PC-3 (cell line): ENCODE results near the gene CPVL. TPM values are rescaled to one million over a fixed set of nuclear protein-coding genes. Genes with fewer than 3 reads are reported as not detected.

Source experiments
- ATAC-seq: fragments of 200-7000 bp; cut with Tn5 transposase; 2 replicates; pipeline ENCODE4 v1.9.1; 2020; ENCODE audit warnings: mild to moderate bottlenecking, moderate library complexity
- BruUV-seq: library from RNA; stranded (reverse); fragments of 400-500 nt; replicated peaks from 2 replicates; lab custom pipeline; 2021; lab: Mats Ljungman, UMichigan
- CTCF ChIA-PET: fragments of 300-600 bp; sonication (Branson Sonifier 250); formaldehyde crosslinking; loops from one replicate; lab custom pipeline; 2022; ENCODE audit warnings: antibody characterized with exemption; lab: Charles Lee
- POLR2A ChIA-PET: fragments of 300-600 bp; sonication (Branson Sonifier 250); formaldehyde crosslinking; loops from one replicate; lab custom pipeline; 2022; ENCODE audit warnings: antibody characterized with exemption; ENCODE audit not compliant: unreplicated experiment; lab: Charles Lee
- DNase-seq: peaks from one replicate; pipeline ENCODE4 v3.0.0-alpha.2; 2015
- H2AFZ ChIP-seq: fragments of 300-600 bp; sonication (generic); 2 replicates; pipeline ENCODE4 v1.6.0; 2016; ENCODE audit warnings: antibody characterized with exemption, low read length
- H3F3A ChIP-seq: fragments of 300-600 bp; sonication (generic); one replicate; pipeline ENCODE4 v1.6.0; 2017; ENCODE audit warnings: antibody characterized with exemption, low read length, control low read depth, mild to moderate bottlenecking; ENCODE audit not compliant: unreplicated experiment
- H3K27ac ChIP-seq: fragments of 300-600 bp; sonication (generic); 2 replicates; pipeline ENCODE4 v1.5.1; 2016; ENCODE audit warnings: mild to moderate bottlenecking, low read length
- H3K27me3 ChIP-seq: fragments of 300-600 bp; sonication (generic); 2 replicates; pipeline ENCODE4 v1.6.1; 2016; ENCODE audit warnings: low read length, mixed read lengths
- H3K36me3 ChIP-seq: fragments of 300-600 bp; sonication (generic); 2 replicates; pipeline ENCODE4 v1.6.1; 2016; ENCODE audit warnings: low read depth, mixed run types, low read length, mixed read lengths
- H3K4me1 ChIP-seq: fragments of 300-600 bp; sonication (generic); 2 replicates; pipeline ENCODE4 v1.5.1; 2016; ENCODE audit warnings: low read length; ENCODE audit not compliant: insufficient read depth
- H3K4me2 ChIP-seq: fragments of 300-600 bp; sonication (generic); 2 replicates; pipeline ENCODE4 v1.6.0; 2016; ENCODE audit warnings: low read length
- H3K4me3 ChIP-seq: fragments of 300-600 bp; sonication (generic); 2 replicates; pipeline ENCODE4 v1.5.1; 2016; ENCODE audit warnings: mild to moderate bottlenecking, low read length, mixed read lengths
- H3K79me2 ChIP-seq: fragments of 300-600 bp; sonication (generic); 2 replicates; pipeline ENCODE4 v1.6.1; 2017; ENCODE audit warnings: low read length, mixed read lengths
- H3K9ac ChIP-seq: fragments of 300-600 bp; sonication (generic); 2 replicates; pipeline ENCODE4 v1.6.0; 2016; ENCODE audit warnings: mild to moderate bottlenecking, low read length
- H3K9me2 ChIP-seq: fragments of 300-600 bp; sonication (generic); replicated peaks from 2 replicates; pipeline ENCODE4 v1.6.1; 2016; ENCODE audit warnings: mixed run types, low read length, mixed read lengths
- H3K9me3 ChIP-seq: fragments of 300-600 bp; sonication (generic); 2 replicates; pipeline ENCODE4 v1.6.1; 2016; ENCODE audit warnings: low read length, mixed read lengths
- H4K20me1 ChIP-seq: fragments of 300-600 bp; sonication (generic); 2 replicates; pipeline ENCODE4 v1.6.1; 2016; ENCODE audit warnings: low read length, mixed read lengths
- CTCF ChIP-seq: fragments of 300-600 bp; sonication (generic); conservative IDR thresholded peaks from 2 replicates; pipeline ENCODE4 v1.5.1; 2017; ENCODE audit warnings: antibody characterized with exemption, low read depth, mild to moderate bottlenecking, low read length
- EZH2 ChIP-seq: fragments of 300-600 bp; sonication (generic); IDR thresholded peaks from one replicate; pipeline ENCODE4 v1.6.1; 2017; ENCODE audit warnings: antibody characterized with exemption, mild to moderate bottlenecking, low read length; ENCODE audit not compliant: unreplicated experiment
- EZH2phosphoT487 ChIP-seq: fragments of 300-600 bp; sonication (generic); IDR thresholded peaks from 2 replicates; pipeline ENCODE4 v1.6.1; 2018; ENCODE audit warnings: mild to moderate bottlenecking, antibody characterized with exemption, low read length, borderline replicate concordance
- intact Hi-C: fragments of 100-400 bp; cut with micrococcal nuclease; formaldehyde crosslinking; loops from 2 replicates; pipeline ENCODE4 v1.9.0; 2023
- total RNA-seq: library from RNA; depleted of rRNA; stranded (reverse); fragments of >200 nt; gene quantifications from 2 replicates; pipeline ENCODE4 v1.2.3, GENCODE V29; 2014

CPVL gene
- total RNA-seq, 1 experiment from 2014 or later = 14.7 TPM

- no peaks in the 10 kb centered on the region for H3F3A ChIP-seq
- H3K27me3 ChIP-seq = no peaks in the 10 kb centered on the region
- no peaks in the 10 kb centered on the region for H3K4me1 ChIP-seq
- H3K9me3 ChIP-seq = no peaks in the 10 kb centered on the region
- no peaks in the 10 kb centered on the region for H4K20me1 ChIP-seq
- intact Hi-C loops = no loop called here
- H2AFZ ChIP-seq = no peak overlapping the region
- TF ChIP-seq EZH2phosphoT487 (no peak), EZH2 (no peak), CTCF (no peak)
- no peaks in the 10 kb centered on the region for H3K79me2 ChIP-seq
- CTCF ChIA-PET = interaction anchor here (1.1 kb wide), 1 partner anchor 34 kb away, joined by 3 read pairs; no protein-coding TSS in a partner anchor
- H3K9me2 ChIP-seq = no peaks in the 10 kb centered on the region
- no peak for DNase-seq
- ATAC-seq = no peak
- H3K4me2 ChIP-seq = no peak overlapping the region
- H3K27ac ChIP-seq = no peak overlapping the region
- no peak overlapping the region for H3K9ac ChIP-seq
- POLR2A ChIA-PET = no interaction called here
- BruUV-seq = no TSS peak
- no peak overlapping the region for H3K4me3 ChIP-seq
- no peaks in the 10 kb centered on the region for H3K36me3 ChIP-seq
Measured at GRCh38 chr7:28990200-28990960, 156.0 kb downstream of the CPVL start.

- ATAC-seq = no peak
- no peak overlapping the region for H3K4me3 ChIP-seq
Measured at GRCh38 chr7:28989211-28989980, 156.9 kb downstream of the CPVL start.

More at GRCh38 chr7:28989211-28989980, 156.9 kb downstream of the CPVL start:
- H3K9me2 ChIP-seq = no peaks in the 10 kb centered on the region
- ChIA-PET CTCF (interaction anchor here (1.1 kb wide), 1 partner anchor 33 kb away, joined by 3 read pairs; no protein-coding TSS in a partner anchor), POLR2A (no interaction called here)
- DNase-seq = no peak
- H2AFZ ChIP-seq = no peak overlapping the region
- H4K20me1 ChIP-seq = no peaks in the 10 kb centered on the region
- H3K9me3 ChIP-seq = no peaks in the 10 kb centered on the region
- TF ChIP-seq CTCF (no peak), EZH2phosphoT487 (no peak)
- no peaks in the 10 kb centered on the region for H3F3A ChIP-seq
- no peaks in the 10 kb centered on the region for H3K79me2 ChIP-seq
- no peaks in the 10 kb centered on the region for H3K36me3 ChIP-seq
- H3K4me1 ChIP-seq = peaks cover 6% of the 10 kb centered on the region
- no peak overlapping the region for H3K4me2 ChIP-seq
- H3K27ac ChIP-seq = no peak overlapping the region
- no peaks in the 10 kb centered on the region for H3K27me3 ChIP-seq
- intact Hi-C loops = no loop called here
- no TSS peak for BruUV-seq
- no peak overlapping the region for H3K9ac ChIP-seq
